GM12801 (cell line): ENCODE measurements around the gene ASB18.

Experiments used
- CTCF ChIP-seq: IDR thresholded peaks from one replicate; pipeline ENCODE4 v1.5.1; 2011; ENCODE audit warnings: control low read depth; ENCODE audit not compliant: insufficient read length; ENCODE audit errors: extremely low read depth

ASB18 gene

GRCh38 chr2:236249066-236249465 is 15.1 kb downstream of the ASB18 start:
- no peak for TF ChIP-seq CTCF

- no peak for TF ChIP-seq CTCF
These were observed 17.4 kb downstream of the ASB18 start for GRCh38 chr2:236246711-236247246.

- no peak for TF ChIP-seq CTCF
These were observed 19.9 kb downstream of the ASB18 start for GRCh38 chr2:236244256-236244655.

GRCh38 chr2:236242057-236242495 is 22.1 kb downstream of the ASB18 start:
- no peak for TF ChIP-seq CTCF

- no peak for TF ChIP-seq CTCF
These were observed 22.8 kb downstream of the ASB18 start for GRCh38 chr2:236241181-236242056.

- TF ChIP-seq CTCF, result no peak
These were observed 23.8 kb downstream of the ASB18 start for GRCh38 chr2:236240228-236240990.
